H1 (cell line): ENCODE data around the gene RNF220. TPM values are rescaled to one million over a fixed set of nuclear protein-coding genes. Genes with fewer than 3 reads are reported as not detected.
A peak's percentile ranks its signal among the peaks of the same experiment; 100 is the strongest.

Source experiments
- CTCF ChIA-PET: fragments of 300-600 bp; sonication (Branson Sonifier 250); formaldehyde crosslinking; loops from one replicate; lab custom pipeline; 2021; ENCODE audit not compliant: partially characterized antibody; lab: Charles Lee
- POLR2A ChIA-PET: fragments of 300-600 bp; sonication (Branson Sonifier 250); formaldehyde crosslinking; loops from one replicate; lab custom pipeline; 2021; ENCODE audit warnings: inconsistent platforms; ENCODE audit not compliant: partially characterized antibody; lab: Charles Lee
- DNase-seq, 2 experiments: peaks; one replicate each; pipeline versions ENCODE4 v3.0.0 to v3.0.0-alpha.2; 2010 to 2022; ENCODE audit warnings: low spot score in 2 of 2, low read depth in 1 of 2, mixed read lengths in 1 of 2
- FAIRE-seq: peaks from 2 replicates; lab custom pipeline; 2011; peaks lifted over from hg19 to GRCh38; lab: Jason Lieb, UNC
- H2AFZ ChIP-seq: 2 replicates; pipeline ENCODE4 v1.8.1; 2012; ENCODE audit warnings: low read length, inconsistent platforms
- H2AK5ac ChIP-seq: 2 replicates; pipeline ENCODE4 v1.6.1; 2013; ENCODE audit warnings: low read depth, low read length
- H2BK120ac ChIP-seq: replicated peaks from 2 replicates; pipeline ENCODE3; 2013; ENCODE audit warnings: low read depth, low read length, inconsistent platforms
- H2BK12ac ChIP-seq: 2 replicates; pipeline ENCODE4 v1.6.1; 2013; ENCODE audit warnings: low read depth, low read length
- H2BK15ac ChIP-seq: 2 replicates; pipeline ENCODE4 v1.6.1; 2013; ENCODE audit warnings: low read length
- H2BK20ac ChIP-seq: 2 replicates; pipeline ENCODE4 v1.6.1; 2013; ENCODE audit warnings: low read length
- H2BK5ac ChIP-seq: 2 replicates; pipeline ENCODE4 v1.6.1; 2013; ENCODE audit warnings: low read depth, low read length
- H3K14ac ChIP-seq: 2 replicates; pipeline ENCODE4 v1.6.1; 2013; ENCODE audit warnings: inconsistent platforms; ENCODE audit not compliant: insufficient read length
- H3K18ac ChIP-seq: 2 replicates; pipeline ENCODE4 v1.6.1; 2013; ENCODE audit warnings: low read length; ENCODE audit errors: extremely low read depth
- H3K23ac ChIP-seq: 2 replicates; pipeline ENCODE4 v1.6.1; 2013; ENCODE audit warnings: inconsistent platforms; ENCODE audit not compliant: insufficient read length
- H3K23me2 ChIP-seq: 2 replicates; pipeline ENCODE4 v1.6.1; 2013; ENCODE audit warnings: low read depth, low read length
- H3K27ac ChIP-seq: 2 replicates; pipeline ENCODE4 v1.6.1; 2011; ENCODE audit warnings: low read depth, low read length, inconsistent platforms
- H3K27me3 ChIP-seq, 4 experiments: replicated peaks in 1 of 4; 1 replicate in 1 of 4; 2 replicates in 3 of 4; pipeline versions ENCODE4 v1.6.1 to v1.8.1; 2011 to 2013; ENCODE audit warnings: low read length in 3 of 4, mild to moderate bottlenecking in 3 of 4, inconsistent platforms in 2 of 4, mixed read lengths in 2 of 4, moderate library complexity in 1 of 4; ENCODE audit not compliant: control insufficient read depth in 3 of 4, insufficient read depth in 3 of 4; ENCODE audit errors: extremely low read depth in 1 of 4
- H3K36me3 ChIP-seq, 4 experiments: 2 replicates each; pipeline versions ENCODE4 v1.6.1 to v1.8.1; 2011 to 2013; ENCODE audit warnings: mild to moderate bottlenecking in 4 of 4, low read length in 3 of 4, moderate library complexity in 2 of 4, control low read depth in 1 of 4, inconsistent platforms in 1 of 4; ENCODE audit not compliant: insufficient read depth in 4 of 4, control insufficient read depth in 2 of 4
- H3K4ac ChIP-seq: replicated peaks from 2 replicates; pipeline ENCODE3; 2013; ENCODE audit warnings: low read length, low read depth, mixed read lengths, inconsistent platforms; ENCODE audit not compliant: insufficient read length
- H3K4me1 ChIP-seq, 4 experiments: replicated peaks in 1 of 4; 1 replicate in 1 of 4; 2 replicates in 3 of 4; pipeline versions ENCODE4 v1.6.1 to v1.8.1; 2011 to 2013; ENCODE audit warnings: low read length in 3 of 4, inconsistent platforms in 2 of 4, mixed read lengths in 1 of 4; ENCODE audit not compliant: insufficient read depth in 4 of 4, control insufficient read depth in 3 of 4
- H3K4me2 ChIP-seq, 2 experiments: 2 replicates each; pipeline versions ENCODE4 v1.6.1 to v1.8.1; 2011 to 2013; ENCODE audit warnings: low read depth in 2 of 2, low read length in 2 of 2, control low read depth in 1 of 2, inconsistent platforms in 1 of 2, mild to moderate bottlenecking in 1 of 2; ENCODE audit not compliant: insufficient read depth in 1 of 2
- H3K4me3 ChIP-seq, 4 experiments: fragments of 200-600, 300-600 bp in 1 of 4; sonication (generic), shearing (Covaris generic), sonication (Bioruptor Twin) in 1 of 4; 2 replicates each; pipeline versions ENCODE4 v1.5.1 to v1.8.1; 2011 to 2016; ENCODE audit warnings: low read length in 4 of 4, low read depth in 3 of 4, control low read depth in 2 of 4, inconsistent platforms in 2 of 4, mild to moderate bottlenecking in 2 of 4, mixed read lengths in 1 of 4, moderate library complexity in 1 of 4; ENCODE audit not compliant: insufficient read depth in 2 of 4; ENCODE audit errors: extremely low read depth in 1 of 4
- H3K56ac ChIP-seq: replicated peaks from 2 replicates; pipeline ENCODE3; 2013; ENCODE audit warnings: low read depth, mild to moderate bottlenecking, mixed read lengths, low read length, inconsistent platforms; ENCODE audit not compliant: insufficient read length
- H3K79me1 ChIP-seq: 2 replicates; pipeline ENCODE4 v1.6.1; 2013; ENCODE audit warnings: low read depth, low read length, control low read depth
- H3K79me2 ChIP-seq, 2 experiments: 2 replicates each; pipeline versions ENCODE4 v1.6.1 to v1.8.1; 2012 to 2013; ENCODE audit warnings: low read length in 2 of 2, mild to moderate bottlenecking in 2 of 2, inconsistent platforms in 1 of 2; ENCODE audit not compliant: insufficient read depth in 2 of 2, control insufficient read depth in 1 of 2
- H3K9ac ChIP-seq, 4 experiments: replicated peaks in 1 of 4; 1 replicate in 1 of 4; 2 replicates in 3 of 4; pipeline versions ENCODE4 v1.6.1 to v1.8.1; 2011 to 2013; ENCODE audit warnings: low read depth in 3 of 4, low read length in 3 of 4, control low read depth in 2 of 4, mild to moderate bottlenecking in 2 of 4, moderate library complexity in 2 of 4, inconsistent platforms in 1 of 4; ENCODE audit errors: extremely low read depth in 1 of 4
- H3K9me3 ChIP-seq, 2 experiments: 2 replicates each; pipeline versions ENCODE4 v1.6.1 to v1.8.1; 2012 to 2013; ENCODE audit warnings: mild to moderate bottlenecking in 2 of 2, moderate library complexity in 2 of 2, control low read depth in 1 of 2, inconsistent platforms in 1 of 2, low read depth in 1 of 2, low read length in 1 of 2, mixed read lengths in 1 of 2; ENCODE audit not compliant: insufficient read depth in 2 of 2
- H4K20me1 ChIP-seq, 2 experiments: replicated peaks in 1 of 2; 2 replicates each; pipeline versions ENCODE3 to v1.8.1; 2011 to 2013; ENCODE audit warnings: inconsistent platforms in 2 of 2, low read length in 2 of 2, mild to moderate bottlenecking in 1 of 2; ENCODE audit not compliant: insufficient read depth in 2 of 2, control insufficient read depth in 1 of 2
- H4K5ac ChIP-seq: 2 replicates; pipeline ENCODE4 v1.6.1; 2013; ENCODE audit warnings: low read length, low read depth, mixed read lengths, inconsistent platforms; ENCODE audit not compliant: insufficient read length
- H4K8ac ChIP-seq: 2 replicates; pipeline ENCODE4 v1.8.0; 2013; ENCODE audit warnings: mild to moderate bottlenecking, moderate library complexity, low read length, inconsistent platforms; ENCODE audit not compliant: insufficient read depth; ENCODE audit errors: extremely low read depth
- H4K91ac ChIP-seq: replicated peaks from 2 replicates; pipeline ENCODE3; 2013; ENCODE audit warnings: low read length, mixed read lengths, inconsistent platforms; ENCODE audit not compliant: insufficient read length
- MAFK ChIP-seq: IDR thresholded peaks from 2 replicates; pipeline ENCODE4 v1.6.1; 2012; ENCODE audit warnings: low read depth, mild to moderate bottlenecking, improper control_type of control experiment, low read length
- POLR2A ChIP-seq, 2 experiments: IDR thresholded peaks; 1 replicate in 1 of 2; 2 replicates in 1 of 2; pipeline ENCODE4 v1.6.1; 2011; ENCODE audit warnings: low read depth in 2 of 2, low read length in 2 of 2, mild to moderate bottlenecking in 2 of 2; ENCODE audit errors: control extremely low read depth in 1 of 2
- RFX5 ChIP-seq: IDR thresholded peaks from 2 replicates; pipeline ENCODE4 v1.6.1; 2011; ENCODE audit warnings: low read depth, low read length, improper control_type of control experiment, borderline replicate concordance
- SAP30 ChIP-seq: fragments of 300-600 bp; sonication (generic); IDR thresholded peaks from 2 replicates; pipeline ENCODE4 v1.7.1; 2012; ENCODE audit warnings: low read length, moderate library complexity, mild to moderate bottlenecking, inconsistent platforms; ENCODE audit not compliant: insufficient read depth, insufficient replicate concordance
- SIRT6 ChIP-seq: IDR thresholded peaks from one replicate; pipeline ENCODE4 v1.7.1; 2012; ENCODE audit warnings: low read length, inconsistent platforms
- SP2 ChIP-seq: IDR thresholded peaks from 2 replicates; pipeline ENCODE4 v1.6.1; 2012; ENCODE audit warnings: mild to moderate bottlenecking, low read length, inconsistent platforms
- TAF1 ChIP-seq: IDR thresholded peaks from 2 replicates; pipeline ENCODE4 v1.6.1; 2011; ENCODE audit warnings: mild to moderate bottlenecking, low read depth, low read length
- WGBS, 2 experiments: shearing (Covaris generic) in 1 of 2; methylation state at CpG; one replicate each; pipeline versions ENCODE4 v1.1.6 to v1.1.7; 2013 to 2015; ENCODE audit warnings: low lambda C conversion rate in 2 of 2, mixed read lengths in 2 of 2, inconsistent platforms in 1 of 2, low coverage in 1 of 2, missing lambda C conversion rate in 1 of 2; ENCODE audit not compliant: insufficient replicate concordance in 2 of 2, insufficient coverage in 1 of 2, insufficient read length in 1 of 2; ENCODE audit errors: extremely low coverage in 1 of 2, missing lambda C conversion rate in 1 of 2; 5-methylcytosine and 5-hydroxymethylcytosine counted together
- polyA plus RNA-seq, 7 experiments: library from polyadenylated mRNA; depleted of rRNA in 3 of 7; stranded (reverse) in 5 of 7; unstranded in 2 of 7; fragments of >200 nt in 5 of 7; fragments of 200-250 nt in 2 of 7; gene quantifications; 1 replicate in 5 of 7; 2 replicates in 1 of 7; 4 replicates in 1 of 7; pipeline versions ENCODE4 v1.2.1 to v1.2.3, GENCODE V29; 2011 to 2013; ENCODE audit warnings: missing spikeins in 2 of 7, mixed read lengths in 2 of 7
- total RNA-seq: library from RNA; stranded (reverse); fragmentation: NEBNext Ultra II Directional; extraction: Animal tissue kit (Norgen Biotek cat#: 25700); gene quantifications from 2 replicates; pipeline ENCODE4 v1.2.1, GENCODE V29; 2021
- TF ChIP-seq, protein P1 (sequence below): IDR thresholded peaks from 2 replicates; pipeline ENCODE4 v1.6.1; 2011; ENCODE audit warnings: low read length, improper control_type of control experiment
- TF ChIP-seq, protein P2 (sequence below): IDR thresholded peaks from 2 replicates; pipeline ENCODE4 v1.6.1; 2011; ENCODE audit warnings: low read depth, mild to moderate bottlenecking, low read length; ENCODE audit not compliant: insufficient read depth

Gene RNF220
- total and polyA plus RNA-seq, 2 of the 8 experiments (the other 6 are each of a cell fraction or from before 2014, with no cell fraction given) = 123 to 160 TPM

DNA sequence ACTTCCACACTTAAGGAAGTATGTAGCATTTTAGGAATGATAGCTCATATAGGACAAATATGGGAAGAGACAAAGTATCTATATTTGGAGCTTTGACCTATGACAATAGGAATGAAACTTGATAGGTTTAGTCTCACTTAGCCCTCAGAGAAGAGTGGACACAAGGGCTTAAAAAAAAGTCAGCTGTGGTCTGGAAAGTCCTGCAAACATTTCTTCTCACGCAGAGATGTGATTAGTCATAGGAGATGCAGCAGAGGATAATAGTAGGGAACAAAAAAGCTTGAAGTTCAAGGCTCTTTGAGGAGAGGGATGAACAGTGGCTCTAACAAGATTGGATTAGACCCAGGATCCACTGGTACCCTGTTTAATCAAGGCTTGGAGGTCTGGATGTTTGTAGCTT is 14.8 kb upstream of the RNF220 start:
- FAIRE-seq (no peak), DNase-seq (no peak)
- peaks cover 0 to 2% (median 0%) of the 10 kb centered on the region in 4 experiments; a peak in 1 of 7 replicates for H3K4me1 ChIP-seq
- POLR2A ChIA-PET = no interaction called here
- H3K9ac ChIP-seq = no peak overlapping the region
- H2BK15ac ChIP-seq = no peak overlapping the region
- H3K79me2 ChIP-seq = no peaks in the 10 kb centered on the region
- no peak overlapping the region for H3K14ac ChIP-seq
- TF ChIP-seq RFX5 (no peak), SAP30 (no peak), MAFK (no peak), POLR2A (IDR thresholded peaks at IDR 0.05; ENCODE audit: control extremely low read depth in 1 of 2, low read depth in 2 of 2, low read length in 2 of 2) (no peak), SIRT6 (no peak), TAF1 (no peak), SP2 (no peak)
- TF ChIP-seq, protein P1, sequence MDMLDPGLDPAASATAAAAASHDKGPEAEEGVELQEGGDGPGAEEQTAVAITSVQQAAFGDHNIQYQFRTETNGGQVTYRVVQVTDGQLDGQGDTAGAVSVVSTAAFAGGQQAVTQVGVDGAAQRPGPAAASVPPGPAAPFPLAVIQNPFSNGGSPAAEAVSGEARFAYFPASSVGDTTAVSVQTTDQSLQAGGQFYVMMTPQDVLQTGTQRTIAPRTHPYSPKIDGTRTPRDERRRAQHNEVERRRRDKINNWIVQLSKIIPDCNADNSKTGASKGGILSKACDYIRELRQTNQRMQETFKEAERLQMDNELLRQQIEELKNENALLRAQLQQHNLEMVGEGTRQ = no peak
- TF ChIP-seq, protein P2, sequence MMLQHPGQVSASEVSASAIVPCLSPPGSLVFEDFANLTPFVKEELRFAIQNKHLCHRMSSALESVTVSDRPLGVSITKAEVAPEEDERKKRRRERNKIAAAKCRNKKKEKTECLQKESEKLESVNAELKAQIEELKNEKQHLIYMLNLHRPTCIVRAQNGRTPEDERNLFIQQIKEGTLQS = no peak
- H4K91ac ChIP-seq = no peak overlapping the region
- no peaks in the 10 kb centered on the region for H4K20me1 ChIP-seq
- no peak overlapping the region for H3K4ac ChIP-seq
- H2BK120ac ChIP-seq = no peak overlapping the region
- H2AK5ac ChIP-seq = no peak overlapping the region
- no peaks in the 10 kb centered on the region for H3K79me1 ChIP-seq
- 84% methylated on average over 1 of the region's 1 CpG; no CpG with 5 or more reads in 1 of the 2 experiments for WGBS, 2 experiments
- no peak overlapping the region for H4K5ac ChIP-seq
- H3K4me3 ChIP-seq = no peak overlapping the region
- peak overlapping the region; percentile 66; the same call in 1 of the 2 replicates for H2AFZ ChIP-seq
- no peak overlapping the region for H2BK5ac ChIP-seq
- H2BK20ac ChIP-seq = no peak overlapping the region
- H4K8ac ChIP-seq = no peak overlapping the region
- H3K27me3 ChIP-seq = no peaks in the 10 kb centered on the region
- H3K23me2 ChIP-seq = no peaks in the 10 kb centered on the region
- no peak overlapping the region for H3K4me2 ChIP-seq
- H2BK12ac ChIP-seq = no peak overlapping the region
- no peak overlapping the region for H3K56ac ChIP-seq
- no peak overlapping the region for H3K18ac ChIP-seq
- H3K36me3 ChIP-seq = no peaks in the 10 kb centered on the region
- CTCF ChIA-PET = interaction anchor here (0.6 to 4.7 kb wide), 9 partner anchors 11 to 205 kb away, joined by 3 to 23 read pairs (median 3); no protein-coding TSS in a partner anchor
- H3K23ac ChIP-seq = no peak overlapping the region
- no peaks in the 10 kb centered on the region for H3K9me3 ChIP-seq
- no peak overlapping the region for H3K27ac ChIP-seq
